Measurements from ENCODE around the gene PELI1.

PELI1 gene

GRCh38 chr2:64081046-64081445 is 63.2 kb downstream of the PELI1 start:
- no peaks in the 10 kb centered on the region for H3K36me3 ChIP-seq (ENCODE audit: control insufficient read depth in 2 of 2, insufficient read depth in 1 of 2, low read length in 2 of 2)
- no peaks in the 10 kb centered on the region for H3K9me3 ChIP-seq (ENCODE audit: control insufficient read depth, insufficient read depth, low read depth, low read length)
- H3K4me1 ChIP-seq (ENCODE audit: control insufficient read depth, insufficient read depth, low read length): no peaks in the 10 kb centered on the region
- POLR2A ChIA-PET: no interaction called here
- no peak overlapping the region for H3K4me3 ChIP-seq (ENCODE audit: low read depth, low read length)
- CTCF ChIA-PET: no interaction called here
- TF ChIP-seq ZNF624 (tag by site-specific recombination; IDR thresholded peaks at IDR 0.05) (no peak), ZBTB48 (tag by site-specific recombination; IDR thresholded peaks at IDR 0.05) (no peak), HOXC10 (CRISPR knock-in tag; IDR thresholded peaks at IDR 0.05) (no peak), ZFHX2 (tag by site-specific recombination; conservative IDR thresholded peaks at IDR 0.05) (no peak), ZNF23 (tag by site-specific recombination; IDR thresholded peaks at IDR 0.05; ENCODE audit: borderline replicate concordance) (no peak)
- H3K27ac ChIP-seq (ENCODE audit: extremely low read depth, low read depth, low read length): no peak overlapping the region

DNA sequence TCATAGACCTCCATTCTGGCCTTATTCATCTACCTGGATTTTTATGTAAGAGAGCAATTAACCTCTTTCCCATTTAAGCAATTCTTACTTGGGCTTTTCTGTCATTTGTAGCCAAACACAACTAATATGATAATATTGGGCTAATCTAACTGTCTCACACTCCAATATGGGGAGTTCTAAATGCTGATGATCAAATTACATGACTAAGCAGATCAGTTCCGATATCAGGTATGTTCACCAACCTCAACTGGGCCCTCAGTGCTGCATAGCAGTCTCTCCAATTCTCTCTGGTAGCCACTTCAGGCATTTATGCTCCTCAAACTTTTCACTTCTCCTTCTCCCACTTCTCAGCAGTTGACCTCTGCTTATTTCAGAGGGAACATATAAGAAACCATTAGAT is 64.0 kb downstream of the PELI1 start:
- no peak overlapping the region for H3K4me3 ChIP-seq (ENCODE audit: low read depth, low read length)
- no peak overlapping the region for H3K27ac ChIP-seq (ENCODE audit: extremely low read depth, low read depth, low read length)
- no peaks in the 10 kb centered on the region for H3K36me3 ChIP-seq (ENCODE audit: control insufficient read depth in 2 of 2, insufficient read depth in 1 of 2, low read length in 2 of 2)
- ChIA-PET CTCF (no interaction called here), POLR2A (no interaction called here)
- H3K9me3 ChIP-seq (ENCODE audit: control insufficient read depth, insufficient read depth, low read depth, low read length): no peaks in the 10 kb centered on the region
- H3K4me1 ChIP-seq (ENCODE audit: control insufficient read depth, insufficient read depth, low read length): no peaks in the 10 kb centered on the region
- TF ChIP-seq, protein P1, sequence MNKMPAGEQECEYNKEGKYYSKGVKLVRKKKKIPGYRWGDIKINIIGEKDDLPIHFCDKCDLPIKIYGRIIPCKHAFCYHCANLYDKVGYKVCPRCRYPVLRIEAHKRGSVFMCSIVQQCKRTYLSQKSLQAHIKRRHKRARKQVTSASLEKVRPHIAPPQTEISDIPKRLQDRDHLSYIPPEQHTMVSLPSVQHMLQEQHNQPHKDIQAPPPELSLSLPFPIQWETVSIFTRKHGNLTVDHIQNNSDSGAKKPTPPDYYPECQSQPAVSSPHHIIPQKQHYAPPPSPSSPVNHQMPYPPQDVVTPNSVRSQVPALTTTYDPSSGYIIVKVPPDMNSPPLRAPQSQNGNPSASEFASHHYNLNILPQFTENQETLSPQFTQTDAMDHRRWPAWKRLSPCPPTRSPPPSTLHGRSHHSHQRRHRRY (tag by site-specific recombination; IDR thresholded peaks at IDR 0.05): no peak
- TF ChIP-seq ZFP41 (tag by site-specific recombination; IDR thresholded peaks at IDR 0.05; ENCODE audit: borderline replicate concordance) (no peak), ZNF707 (tag by site-specific recombination; IDR thresholded peaks at IDR 0.05) (no peak), ZNF394 (tag by site-specific recombination; IDR thresholded peaks at IDR 0.05; ENCODE audit: borderline replicate concordance) (no peak), AEBP2 (tag by site-specific recombination; IDR thresholded peaks at IDR 0.05; ENCODE audit: borderline replicate concordance) (no peak), ZNF830 (tag by site-specific recombination; IDR thresholded peaks at IDR 0.05; ENCODE audit: low read depth) (no peak), ZNF548 (tag by site-specific recombination; IDR thresholded peaks at IDR 0.05) (no peak), ZNF658 (tag by site-specific recombination; IDR thresholded peaks at IDR 0.05) (no peak), ZNF561 (tag by site-specific recombination; IDR thresholded peaks at IDR 0.05; ENCODE audit: borderline replicate concordance) (no peak), ZNF274 (IDR thresholded peaks at IDR 0.05; ENCODE audit: low read length) (no peak), ZNF274 (tag by site-specific recombination; IDR thresholded peaks at IDR 0.05; ENCODE audit: borderline replicate concordance) (no peak), HOXD13 (CRISPR knock-in tag; IDR thresholded peaks at IDR 0.05; ENCODE audit: borderline replicate concordance) (no peak), ZNF302 (tag by site-specific recombination; IDR thresholded peaks at IDR 0.05; ENCODE audit: low read depth) (no peak), GLI4 (tag by site-specific recombination; IDR thresholded peaks at IDR 0.05) (no peak), REST (tag by site-specific recombination; IDR thresholded peaks at IDR 0.05) (no peak)
- TF ChIP-seq, protein P2, sequence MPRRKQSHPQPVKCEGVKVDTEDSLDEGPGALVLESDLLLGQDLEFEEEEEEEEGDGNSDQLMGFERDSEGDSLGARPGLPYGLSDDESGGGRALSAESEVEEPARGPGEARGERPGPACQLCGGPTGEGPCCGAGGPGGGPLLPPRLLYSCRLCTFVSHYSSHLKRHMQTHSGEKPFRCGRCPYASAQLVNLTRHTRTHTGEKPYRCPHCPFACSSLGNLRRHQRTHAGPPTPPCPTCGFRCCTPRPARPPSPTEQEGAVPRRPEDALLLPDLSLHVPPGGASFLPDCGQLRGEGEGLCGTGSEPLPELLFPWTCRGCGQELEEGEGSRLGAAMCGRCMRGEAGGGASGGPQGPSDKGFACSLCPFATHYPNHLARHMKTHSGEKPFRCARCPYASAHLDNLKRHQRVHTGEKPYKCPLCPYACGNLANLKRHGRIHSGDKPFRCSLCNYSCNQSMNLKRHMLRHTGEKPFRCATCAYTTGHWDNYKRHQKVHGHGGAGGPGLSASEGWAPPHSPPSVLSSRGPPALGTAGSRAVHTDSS (tag by site-specific recombination; IDR thresholded peaks at IDR 0.05): no peak
- TF ChIP-seq, protein P3, sequence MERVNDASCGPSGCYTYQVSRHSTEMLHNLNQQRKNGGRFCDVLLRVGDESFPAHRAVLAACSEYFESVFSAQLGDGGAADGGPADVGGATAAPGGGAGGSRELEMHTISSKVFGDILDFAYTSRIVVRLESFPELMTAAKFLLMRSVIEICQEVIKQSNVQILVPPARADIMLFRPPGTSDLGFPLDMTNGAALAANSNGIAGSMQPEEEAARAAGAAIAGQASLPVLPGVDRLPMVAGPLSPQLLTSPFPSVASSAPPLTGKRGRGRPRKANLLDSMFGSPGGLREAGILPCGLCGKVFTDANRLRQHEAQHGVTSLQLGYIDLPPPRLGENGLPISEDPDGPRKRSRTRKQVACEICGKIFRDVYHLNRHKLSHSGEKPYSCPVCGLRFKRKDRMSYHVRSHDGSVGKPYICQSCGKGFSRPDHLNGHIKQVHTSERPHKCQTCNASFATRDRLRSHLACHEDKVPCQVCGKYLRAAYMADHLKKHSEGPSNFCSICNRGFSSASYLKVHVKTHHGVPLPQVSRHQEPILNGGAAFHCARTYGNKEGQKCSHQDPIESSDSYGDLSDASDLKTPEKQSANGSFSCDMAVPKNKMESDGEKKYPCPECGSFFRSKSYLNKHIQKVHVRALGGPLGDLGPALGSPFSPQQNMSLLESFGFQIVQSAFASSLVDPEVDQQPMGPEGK (tag by site-specific recombination; IDR thresholded peaks at IDR 0.05): no peak
- TF ChIP-seq, protein P4, sequence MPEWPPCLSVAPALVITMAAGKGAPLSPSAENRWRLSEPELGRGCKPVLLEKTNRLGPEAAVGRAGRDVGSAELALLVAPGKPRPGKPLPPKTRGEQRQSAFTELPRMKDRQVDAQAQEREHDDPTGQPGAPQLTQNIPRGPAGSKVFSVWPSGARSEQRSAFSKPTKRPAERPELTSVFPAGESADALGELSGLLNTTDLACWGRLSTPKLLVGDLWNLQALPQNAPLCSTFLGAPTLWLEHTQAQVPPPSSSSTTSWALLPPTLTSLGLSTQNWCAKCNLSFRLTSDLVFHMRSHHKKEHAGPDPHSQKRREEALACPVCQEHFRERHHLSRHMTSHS (tag by site-specific recombination; IDR thresholded peaks at IDR 0.05): no peak
